ENCODE data around the gene FAM43A.
A peak's percentile ranks its signal among the peaks of the same experiment; 100 is the strongest.

The FAM43A gene

GRCh38 chr3:194685718-194686413 lies at the start of gene FAM43A:
Gene FAM43A (plus strand): TSS chr3:194685883. CDS start chr3:194686827, 944 bp downstream.
- DNase-seq (ENCODE audit: low read depth), result peak; percentile 71

GRCh38 chr3:194637066-194637465 lies 48.6 kb upstream of the FAM43A start:
- no peak for DNase-seq (ENCODE audit: low read depth)

- DNase-seq (ENCODE audit: low read depth), result no peak
Observed at GRCh38 chr3:194637541-194638400, 47.9 kb upstream of the FAM43A start.

- no peak for DNase-seq (ENCODE audit: low read depth)
Observed at GRCh38 chr3:194638991-194639605, 46.6 kb upstream of the FAM43A start.

GRCh38 chr3:194640829-194641228 lies 44.9 kb upstream of the FAM43A start:
- peak; percentile 24 for DNase-seq (ENCODE audit: low read depth)

- DNase-seq (ENCODE audit: low read depth), result no peak
Observed at GRCh38 chr3:194642769-194643168, 42.9 kb upstream of the FAM43A start.

- no peak for DNase-seq (ENCODE audit: low read depth)
Observed at GRCh38 chr3:194647747-194648146, 37.9 kb upstream of the FAM43A start.

GRCh38 chr3:194654443-194654842 lies 31.2 kb upstream of the FAM43A start:
- no peak for DNase-seq (ENCODE audit: low read depth)

- DNase-seq (ENCODE audit: low read depth), result no peak
Observed at GRCh38 chr3:194657439-194657838, 28.2 kb upstream of the FAM43A start.

- DNase-seq (ENCODE audit: low read depth), result no peak
Observed at GRCh38 chr3:194658477-194659242, 27.0 kb upstream of the FAM43A start.

- DNase-seq (ENCODE audit: low read depth), result no peak
Observed at GRCh38 chr3:194659778-194660177, 25.9 kb upstream of the FAM43A start.

GRCh38 chr3:194661374-194661773 lies 24.3 kb upstream of the FAM43A start:
- no peak for DNase-seq (ENCODE audit: low read depth)

- DNase-seq (ENCODE audit: low read depth), result no peak
Observed at GRCh38 chr3:194661946-194662345, 23.7 kb upstream of the FAM43A start.

GRCh38 chr3:194664857-194665256 lies 20.8 kb upstream of the FAM43A start:
- DNase-seq (ENCODE audit: low read depth), result no peak

- no peak for DNase-seq (ENCODE audit: low read depth)
Observed at GRCh38 chr3:194667363-194667762, 18.3 kb upstream of the FAM43A start.

- no peak for DNase-seq (ENCODE audit: low read depth)
Observed at GRCh38 chr3:194671511-194671899, 14.2 kb upstream of the FAM43A start.

- DNase-seq (ENCODE audit: low read depth), result peak; percentile 86
Observed at GRCh38 chr3:194671900-194672808, 13.5 kb upstream of the FAM43A start, which contains the start of gene LSG1. Gene LSG1 (minus strand): TSS chr3:194672191. CDS start chr3:194672162, 29 bp downstream.

- DNase-seq (ENCODE audit: low read depth), result no peak
Observed at GRCh38 chr3:194672876-194673275, 12.8 kb upstream of the FAM43A start.

GRCh38 chr3:194673761-194674160 lies 11.9 kb upstream of the FAM43A start:
- DNase-seq (ENCODE audit: low read depth), result no peak

- DNase-seq (ENCODE audit: low read depth), result no peak
Observed at GRCh38 chr3:194675081-194675640, 10.5 kb upstream of the FAM43A start.

- DNase-seq (ENCODE audit: low read depth), result no peak
Observed at GRCh38 chr3:194675680-194676079, 10.0 kb upstream of the FAM43A start.
